GM12892 (cell line): Measurements from ENCODE around the gene MED13L.

Source experiments
- POLR2A ChIP-seq: IDR thresholded peaks from 2 replicates; pipeline ENCODE4 v1.6.1; 2011; ENCODE audit warnings: low read depth, low read length, control low read depth
- POLR2AphosphoS5 ChIP-seq: IDR thresholded peaks from 2 replicates; pipeline ENCODE4 v1.6.1; 2011; ENCODE audit warnings: low read depth, low read length, control low read depth
- TAF1 ChIP-seq: IDR thresholded peaks from 2 replicates; pipeline ENCODE4 v1.6.1; 2011; ENCODE audit warnings: low read depth, mild to moderate bottlenecking, control low read depth, low read length, borderline replicate concordance

DNA sequence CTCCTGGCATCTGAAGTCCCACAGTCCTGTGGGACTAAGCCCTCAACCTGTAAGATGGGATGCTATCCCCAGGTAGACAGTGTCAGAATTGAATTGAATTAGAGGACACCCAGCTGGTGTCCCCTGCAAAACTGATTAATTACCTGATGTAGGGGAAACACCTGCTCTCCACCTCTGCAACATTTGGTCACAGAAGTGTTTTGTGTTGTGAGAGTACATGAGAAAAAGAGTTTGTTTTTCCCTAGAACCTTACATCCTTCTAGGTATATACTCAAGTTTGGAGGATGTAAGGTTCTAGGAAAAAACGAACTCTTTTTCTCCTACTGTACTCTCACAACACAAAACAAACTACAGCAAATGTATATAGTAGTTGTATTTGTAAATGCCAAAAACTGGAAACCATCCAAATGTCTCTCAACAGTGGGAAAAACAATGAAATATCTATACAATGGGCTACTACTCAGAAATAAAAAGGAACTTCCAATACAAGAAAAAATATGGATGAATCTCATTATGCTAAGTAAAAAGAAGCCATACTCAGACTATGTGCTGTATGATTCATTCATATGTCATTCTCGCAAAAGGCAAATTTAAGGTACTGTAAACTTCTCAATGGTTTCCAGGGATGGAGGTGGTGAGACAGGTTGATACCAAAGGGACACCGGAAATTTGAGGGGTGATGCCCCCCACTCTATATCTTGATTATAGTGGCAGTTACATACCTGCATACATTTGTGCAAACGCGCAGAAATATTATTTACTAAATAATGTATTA lies 160.7 kb downstream of the MED13L start:
- TF ChIP-seq POLR2AphosphoS5 (no peak), POLR2A (no peak), TAF1 (no peak)
